SK-MEL-5 (cell line): ENCODE measurements around the gene ACSBG1. TPM values are rescaled to one million over a fixed set of nuclear protein-coding genes. Genes with fewer than 3 reads are reported as not detected.

Source experiments
- DNase-seq: peaks from one replicate; pipeline ENCODE4 v3.0.0-alpha.2; 2016; ENCODE audit warnings: low read depth, low spot score
- in situ Hi-C: cut with HindIII; loops from 2 replicates; pipeline ENCODE4 v1.10.0; 2016; ENCODE audit warnings: low sequenced_read_pairs, high pct_unique_total_duplicates, low pct_unique_long_range_greater_than_20kb
- total RNA-seq: library from RNA; depleted of rRNA; stranded (reverse); fragments of >200 nt; shearing (Covaris generic); gene quantifications from 2 replicates; pipeline ENCODE4 v1.2.3, GENCODE V29; 2014

Gene ACSBG1
- total RNA-seq, 1 experiment from 2014 or later: 2.4 TPM

DNA sequence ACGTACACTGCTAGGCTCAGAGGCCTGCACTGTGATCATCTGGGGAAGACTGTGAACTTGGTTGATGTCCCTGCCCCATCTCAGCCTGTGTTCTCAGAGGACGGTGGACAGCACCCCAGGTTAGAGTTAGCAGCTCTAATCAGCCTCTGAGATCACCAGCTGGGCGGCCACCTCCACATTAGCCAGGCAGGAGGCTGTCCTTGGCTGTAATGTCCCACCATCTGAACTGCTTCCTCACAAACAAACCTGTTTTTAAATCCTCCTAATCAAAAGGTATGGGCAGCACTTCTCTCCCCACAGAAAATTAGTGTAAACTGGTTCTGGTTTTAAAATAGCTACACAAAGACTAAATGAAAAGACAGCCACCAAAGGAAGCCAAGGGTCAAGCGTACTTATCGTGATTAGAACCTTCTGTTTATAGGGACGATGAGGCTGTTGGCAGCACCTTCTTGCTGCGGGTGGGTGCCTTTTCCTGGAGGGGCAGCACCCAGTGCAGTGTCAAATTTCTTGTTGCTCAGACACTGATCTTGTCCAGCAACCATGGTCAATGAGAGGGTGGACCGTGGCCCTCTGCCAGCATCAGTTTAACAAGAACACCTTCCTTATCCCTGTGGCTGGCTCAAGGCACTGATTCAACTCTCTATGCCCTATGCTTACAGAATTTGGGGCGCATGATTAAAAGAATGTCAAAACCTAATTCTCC lies 24.6 kb downstream of the ACSBG1 start:
- in situ Hi-C loops: no loop called here

DNA sequence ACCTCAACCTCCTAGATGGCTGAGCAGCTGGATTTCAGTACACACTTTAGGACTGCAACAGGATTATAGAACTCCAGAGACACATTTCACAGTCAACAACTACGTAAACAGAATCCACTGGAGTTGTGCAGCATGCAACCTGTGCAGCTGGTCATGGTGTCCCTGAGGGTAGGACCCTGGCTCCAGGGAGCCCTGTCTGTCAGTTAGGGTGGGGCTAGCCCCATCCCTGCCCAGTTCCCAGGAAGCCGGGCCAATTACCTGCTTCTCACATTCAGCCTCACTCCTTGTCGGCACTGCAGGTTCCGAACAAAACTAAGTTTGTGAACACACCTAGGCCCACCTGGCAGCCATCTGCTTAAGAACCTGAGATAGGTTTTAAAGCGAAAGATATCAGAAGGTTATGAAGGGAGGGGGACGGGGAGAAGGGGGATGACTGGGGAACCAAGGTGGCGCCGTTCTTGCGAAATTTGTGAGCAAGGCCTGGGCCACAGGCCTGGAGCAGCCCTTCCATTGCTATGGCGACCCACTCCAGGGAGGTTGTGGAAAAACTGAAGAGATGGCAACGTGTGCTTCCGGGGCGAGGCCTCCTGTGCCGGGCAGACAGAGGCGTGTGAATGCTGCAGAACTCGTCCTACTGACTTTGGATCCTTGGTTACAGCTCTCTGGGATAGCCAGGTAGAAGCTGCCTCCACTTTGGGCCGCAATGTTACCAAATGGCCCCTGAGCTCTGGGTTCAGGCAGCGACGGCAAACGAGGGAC lies 25.3 kb downstream of the ACSBG1 start:
- DNase-seq: no peak
- in situ Hi-C loops: no loop called here

More for the DNA sequence above, 24.6 kb downstream of the ACSBG1 start:
- no peak for DNase-seq

DNA sequence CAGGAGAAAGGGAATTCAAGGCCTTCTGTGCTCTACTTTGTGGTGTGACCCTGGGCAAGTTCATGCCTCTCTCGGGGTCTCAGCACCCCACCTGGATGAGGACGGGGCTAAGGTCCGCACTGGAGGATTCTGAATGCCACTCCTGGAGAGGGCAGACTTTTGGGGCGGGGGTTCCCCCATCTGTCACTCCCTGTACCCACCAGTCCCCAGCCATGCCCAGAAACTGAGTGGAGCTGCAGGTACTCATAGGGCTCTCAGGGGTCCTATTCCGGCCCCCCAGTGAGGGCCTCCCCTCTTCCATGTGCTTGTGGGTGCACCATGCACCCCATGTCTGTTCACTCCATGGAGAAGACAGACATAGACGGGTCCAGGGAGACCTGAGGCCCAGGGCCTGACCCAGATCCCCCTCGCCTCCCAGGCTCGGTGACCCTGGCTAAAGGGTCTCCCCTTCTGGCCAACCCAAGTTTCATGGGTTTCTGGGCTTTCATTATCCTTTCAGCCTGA lies 26.0 kb downstream of the ACSBG1 start:
- DNase-seq: no peak
- in situ Hi-C loops: no loop called here

DNA sequence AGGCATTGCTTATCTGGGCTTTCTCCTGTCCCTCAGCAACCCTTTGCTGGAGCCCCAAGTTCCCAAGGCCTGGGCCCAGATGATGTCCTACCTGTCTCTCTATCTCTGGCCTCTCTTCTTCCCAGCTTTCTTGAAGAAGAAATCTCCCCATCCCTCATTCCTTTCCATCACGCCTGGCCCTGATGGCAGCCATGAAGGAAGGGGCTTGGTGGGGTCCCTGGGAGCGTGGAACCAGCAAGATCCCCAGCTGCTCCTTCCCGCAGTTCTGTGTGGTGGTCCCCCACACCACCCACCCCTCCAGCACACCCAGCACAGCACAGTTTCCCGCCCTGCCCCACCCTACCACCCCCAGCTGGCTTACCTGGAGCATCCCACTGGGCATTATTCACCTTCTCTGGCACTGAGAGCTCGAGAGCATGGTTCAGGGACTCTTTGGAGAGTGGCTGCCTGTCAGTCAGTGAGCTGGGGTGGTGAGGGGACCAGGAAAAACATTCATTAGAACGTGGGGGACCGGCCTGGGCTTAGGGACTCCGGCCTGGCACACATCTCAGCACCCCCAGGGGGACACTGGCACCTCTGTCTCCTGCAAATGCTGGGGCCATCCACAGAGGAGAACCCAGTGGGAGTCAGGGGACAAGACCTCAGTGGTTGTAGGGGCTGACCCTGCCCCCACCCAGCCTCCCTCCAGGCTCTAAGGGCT lies 26.6 kb downstream of the ACSBG1 start:
- no peak for DNase-seq
- in situ Hi-C loops: no loop called here

DNA sequence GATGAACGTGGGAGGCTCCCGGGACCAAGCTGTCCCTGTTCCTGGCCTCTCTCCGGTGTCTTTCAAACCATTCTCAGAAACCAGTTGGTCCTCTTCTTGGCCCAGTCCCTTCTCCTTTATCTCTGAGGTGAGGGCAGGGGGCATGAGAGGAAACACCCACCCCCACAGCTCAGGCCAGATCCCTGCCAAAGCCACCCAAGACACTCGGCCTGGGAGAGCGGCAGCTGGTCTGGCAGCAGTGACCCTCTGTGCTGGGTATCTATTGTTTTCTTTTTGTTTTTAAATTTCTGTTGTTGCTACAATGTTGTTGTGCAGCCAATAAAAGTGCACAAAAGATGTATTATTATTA lies 27.3 kb downstream of the ACSBG1 start:
- DNase-seq: no peak
- in situ Hi-C loops: no loop called here

DNA sequence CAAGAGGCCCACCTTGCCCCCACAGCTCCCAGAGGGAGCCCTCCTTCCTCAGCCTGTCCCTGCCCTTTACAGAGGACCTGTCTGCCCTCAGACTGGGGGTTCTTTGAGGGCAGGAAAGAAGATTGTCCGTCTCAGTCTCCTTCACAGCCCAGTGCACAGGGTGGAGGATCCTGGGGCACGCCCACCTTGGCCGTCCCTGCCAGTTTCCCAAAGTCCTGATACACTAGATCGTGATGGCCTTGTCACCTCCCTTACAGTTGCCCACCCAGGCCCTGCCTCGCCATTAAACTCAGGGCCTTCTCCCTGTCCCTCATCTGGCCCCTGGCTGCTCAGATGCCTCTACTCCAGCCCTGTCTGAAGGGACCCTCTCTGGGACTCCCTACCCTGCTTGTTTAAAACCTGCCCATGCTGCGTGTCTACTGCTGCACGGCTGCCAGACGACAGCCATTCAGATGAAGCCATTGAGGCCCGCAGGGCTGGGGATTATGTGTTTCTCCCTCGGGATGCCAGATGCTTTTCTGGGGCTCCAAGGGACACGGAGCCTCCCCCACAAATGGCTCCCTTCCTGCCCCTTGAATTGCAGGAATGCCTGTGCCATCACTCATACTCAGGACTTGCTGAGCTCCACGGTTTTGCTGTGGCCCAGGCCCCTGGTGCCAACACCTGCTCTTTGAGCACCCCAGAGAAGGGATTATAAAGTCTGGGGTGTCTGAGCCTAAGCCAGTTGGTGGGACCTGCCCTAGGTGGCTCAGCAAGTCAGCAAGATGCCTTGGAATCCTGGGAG lies 27.8 kb downstream of the ACSBG1 start:
- in situ Hi-C loops: no loop called here
- DNase-seq: no peak

DNA sequence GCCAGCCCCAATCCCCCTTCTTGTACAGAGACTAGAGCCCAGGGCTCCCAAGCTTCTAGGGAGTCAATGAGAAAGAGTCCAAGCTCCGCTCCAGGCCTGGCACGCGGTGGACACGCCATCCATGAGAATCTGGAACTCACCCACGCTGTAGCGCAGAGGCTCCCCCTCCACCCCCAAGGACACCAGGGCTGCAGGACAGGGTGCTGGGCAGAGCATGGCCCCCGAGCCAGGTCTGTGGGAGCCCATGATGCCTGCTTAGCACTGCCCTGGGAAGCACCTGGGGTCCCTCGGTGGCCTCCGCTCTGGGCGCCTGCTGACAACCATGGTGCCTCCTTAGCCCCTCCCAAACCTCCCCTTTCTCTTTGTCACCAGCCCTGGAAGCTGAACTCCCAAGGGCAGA lies 28.5 kb downstream of the ACSBG1 start:
- in situ Hi-C loops: no loop called here
- DNase-seq: no peak

DNA sequence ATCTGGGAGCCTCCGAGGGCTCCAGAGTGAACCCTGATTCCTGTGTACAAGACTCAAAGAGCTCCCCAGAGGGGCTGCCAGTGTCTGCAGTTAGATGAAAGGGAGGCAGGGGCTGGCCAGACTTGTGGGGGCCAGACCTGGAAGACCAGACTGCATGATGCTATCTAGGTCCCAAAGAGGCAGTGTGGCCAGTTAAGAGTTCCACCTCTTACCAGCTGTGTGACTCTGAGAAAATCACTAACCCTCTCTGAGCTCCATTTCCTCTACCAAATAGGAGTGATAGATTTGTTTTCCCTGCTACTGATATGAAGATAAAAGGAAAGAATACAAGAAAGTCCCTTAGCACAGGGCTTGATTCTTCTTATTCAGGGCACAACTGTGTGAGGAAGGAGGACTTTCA lies 29.0 kb downstream of the ACSBG1 start:
- in situ Hi-C loops: no loop called here
- no peak for DNase-seq

DNA sequence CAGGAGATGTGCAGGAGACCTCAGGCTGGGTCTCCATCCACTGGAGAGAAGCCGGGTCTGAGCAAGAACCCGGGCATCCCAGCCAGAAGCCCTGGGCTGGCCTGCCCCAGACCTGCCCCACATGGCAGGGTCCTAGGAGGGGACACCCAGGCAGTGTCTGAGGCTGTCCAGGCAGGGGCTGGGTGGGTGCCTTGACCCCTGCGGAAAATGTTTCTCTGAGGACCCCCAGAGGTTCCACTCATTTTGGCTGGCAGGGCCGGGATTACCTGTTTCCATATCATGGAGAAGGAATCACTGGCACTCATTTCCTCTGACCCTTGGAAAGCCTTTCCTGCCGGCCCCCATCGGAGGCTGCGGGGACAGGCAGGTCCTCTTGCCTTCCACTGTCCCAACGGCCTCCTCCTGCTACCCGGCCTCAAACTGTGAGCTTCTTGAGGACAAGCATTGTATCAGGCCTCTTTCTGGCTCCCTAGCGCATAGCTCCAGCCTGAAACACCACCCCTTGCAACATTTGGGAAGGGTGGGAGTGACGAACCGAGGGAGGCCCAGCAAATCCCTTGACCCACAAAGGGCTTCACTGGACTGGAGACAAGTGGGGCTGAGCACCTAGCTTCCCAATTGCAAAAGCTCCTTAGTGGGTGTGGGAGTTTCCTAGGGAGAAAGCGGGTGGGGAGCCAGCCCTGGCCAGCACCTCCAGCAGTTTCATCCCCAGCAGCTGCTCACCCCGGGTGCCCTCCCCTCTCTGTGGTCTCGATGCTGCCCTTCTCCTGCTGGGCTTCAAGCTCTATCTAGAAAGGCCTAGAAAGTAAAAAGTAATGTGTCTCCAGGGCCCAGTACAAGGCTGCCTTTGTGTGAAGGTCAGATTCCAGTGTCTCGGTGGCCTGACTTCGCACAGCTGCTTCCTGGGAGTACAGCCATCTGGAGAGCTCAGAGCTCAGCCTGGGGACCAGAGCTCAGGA lies 29.7 kb downstream of the ACSBG1 start:
- DNase-seq: peak; percentile 86
- in situ Hi-C loops: no loop called here

DNA sequence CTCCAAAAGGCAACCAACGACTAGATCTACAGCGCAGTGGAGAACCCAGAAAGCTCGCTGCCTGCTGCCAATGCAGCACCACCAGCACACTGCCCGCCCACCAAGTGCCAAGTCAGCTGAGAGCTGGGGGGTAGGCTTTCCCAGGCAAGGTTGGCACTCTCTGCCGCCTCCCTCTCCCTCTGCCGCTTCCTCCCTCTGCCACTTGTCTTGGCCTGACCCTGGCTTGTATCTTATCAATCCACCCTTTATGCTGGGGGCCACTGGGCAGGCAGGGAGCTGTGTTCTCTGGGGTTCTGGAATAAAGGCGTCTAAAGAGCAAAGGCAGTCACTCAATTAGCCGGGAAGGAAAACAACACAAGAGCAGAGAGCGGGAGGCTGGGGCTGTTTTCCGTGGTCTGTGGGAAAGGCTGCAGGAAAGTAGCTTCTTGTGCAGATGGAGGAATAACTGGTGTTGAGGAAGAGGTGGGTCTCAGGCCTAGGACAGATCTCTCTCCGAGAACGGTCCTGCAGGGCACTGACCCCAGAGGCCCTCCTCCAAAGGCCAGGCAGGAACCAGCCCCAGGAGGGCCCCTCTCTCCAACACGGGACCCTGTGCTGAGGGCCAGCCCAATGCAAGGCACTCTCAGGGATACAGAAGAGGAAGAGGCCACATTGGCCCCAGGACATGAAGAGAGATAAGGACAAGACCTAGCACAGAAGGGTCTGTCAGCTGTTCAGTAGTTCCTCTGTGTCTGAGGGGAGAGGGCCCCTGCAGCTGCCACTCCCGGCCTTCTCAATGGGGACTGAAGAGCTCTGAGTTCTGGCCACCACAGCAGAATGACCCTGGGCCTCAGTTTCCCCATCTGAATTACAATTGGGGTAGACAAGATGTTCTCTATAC lies 30.8 kb downstream of the ACSBG1 start:
- in situ Hi-C loops: no loop called here
- DNase-seq: no peak

DNA sequence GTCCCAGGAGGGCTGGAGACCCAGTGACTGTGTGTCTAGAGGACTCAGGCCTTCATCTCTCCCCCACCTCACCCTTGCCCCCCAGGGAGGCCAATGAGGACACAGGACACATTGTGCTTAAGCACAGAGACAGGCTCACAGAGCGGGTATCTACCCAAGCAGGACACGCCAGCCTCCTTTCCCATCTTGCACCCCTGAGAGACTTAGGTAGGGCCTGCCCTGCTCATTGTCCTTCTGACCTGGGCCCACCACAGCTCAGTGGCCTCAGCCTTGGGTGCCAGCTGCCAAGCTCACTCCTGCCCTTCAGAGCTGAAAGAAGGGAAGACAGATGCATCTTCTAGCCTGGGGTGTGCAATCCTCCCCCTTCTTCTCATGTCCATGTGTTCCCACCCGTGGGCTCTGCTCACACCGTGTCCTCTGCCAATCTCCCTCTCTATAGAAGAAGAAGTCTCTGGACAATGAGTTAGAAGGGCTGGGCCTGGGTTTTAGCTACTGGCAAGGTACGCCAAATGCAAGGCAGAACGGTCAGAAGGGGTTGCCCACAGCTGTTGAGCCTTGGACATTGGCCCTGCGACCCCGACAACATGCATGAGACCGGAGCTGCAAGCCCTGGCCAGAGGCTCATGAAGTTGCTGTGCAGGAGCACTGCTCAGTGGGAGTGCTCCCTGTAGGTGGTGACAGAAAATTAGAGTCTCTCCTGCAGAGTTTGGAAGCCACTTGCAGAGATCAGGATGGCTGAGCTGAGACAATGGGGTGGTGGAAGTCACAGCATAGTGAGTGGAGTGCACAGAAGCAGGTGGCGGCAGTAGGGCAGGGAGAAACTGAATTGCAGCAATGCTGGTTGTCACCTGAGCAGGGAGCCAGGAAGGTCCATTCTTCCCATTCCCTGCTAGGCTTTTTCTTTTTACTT lies 32.8 kb downstream of the ACSBG1 start:
- in situ Hi-C loops: no loop called here
- no peak for DNase-seq

DNA sequence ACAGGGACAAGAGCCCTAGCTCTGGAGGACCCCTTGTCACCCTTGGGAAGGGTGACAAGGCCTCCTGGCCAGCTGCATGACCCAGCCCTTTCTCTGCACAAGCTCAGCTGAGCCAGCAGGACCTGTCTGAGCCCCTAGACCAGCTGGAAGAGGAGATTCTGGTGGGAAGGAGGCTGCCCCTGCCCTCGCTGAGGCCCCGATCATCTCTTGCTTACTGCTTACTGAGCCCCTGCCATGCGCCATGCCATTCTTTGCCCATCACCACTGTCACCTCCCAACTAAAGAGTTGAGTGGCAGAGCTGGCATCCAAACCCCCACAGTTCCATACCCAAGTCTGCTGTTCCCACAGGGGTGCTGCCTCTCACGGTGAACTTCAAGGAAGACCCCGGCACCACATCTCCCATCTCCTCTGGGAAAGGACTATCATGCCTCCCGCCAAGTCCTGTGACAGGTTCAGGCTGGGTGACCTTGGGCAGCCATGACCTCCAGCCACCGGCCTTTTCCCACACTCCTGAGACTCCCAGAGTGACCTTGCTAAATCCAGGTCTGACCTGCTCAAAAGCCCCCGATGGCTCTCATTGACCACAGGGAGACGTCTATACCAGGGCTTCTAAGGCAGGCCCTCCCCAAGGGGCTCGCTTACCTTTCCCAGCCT lies 34.0 kb downstream of the ACSBG1 start:
- no peak for DNase-seq
- in situ Hi-C loops: no loop called here

DNA sequence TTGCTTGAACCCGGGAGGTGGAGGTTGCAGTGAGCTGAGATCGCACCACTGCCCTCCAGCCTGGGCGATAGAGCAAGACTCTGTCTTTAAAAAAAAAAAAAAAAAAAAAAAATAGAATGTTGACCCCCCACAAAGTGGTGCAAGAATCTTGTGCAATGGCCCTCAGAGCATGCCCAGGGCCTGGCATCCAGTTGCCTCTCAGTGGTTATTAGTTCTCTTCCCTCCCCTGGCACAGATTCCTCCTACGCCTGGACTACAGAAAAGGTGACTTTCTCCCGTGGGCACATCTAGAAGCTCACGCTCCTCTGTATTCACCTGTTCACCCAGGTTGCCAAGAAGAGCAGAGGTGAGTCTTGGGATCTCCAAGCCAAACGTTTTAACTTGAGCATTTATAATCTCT lies 36.7 kb downstream of the ACSBG1 start:
- in situ Hi-C loops: no loop called here
- no peak for DNase-seq

DNA sequence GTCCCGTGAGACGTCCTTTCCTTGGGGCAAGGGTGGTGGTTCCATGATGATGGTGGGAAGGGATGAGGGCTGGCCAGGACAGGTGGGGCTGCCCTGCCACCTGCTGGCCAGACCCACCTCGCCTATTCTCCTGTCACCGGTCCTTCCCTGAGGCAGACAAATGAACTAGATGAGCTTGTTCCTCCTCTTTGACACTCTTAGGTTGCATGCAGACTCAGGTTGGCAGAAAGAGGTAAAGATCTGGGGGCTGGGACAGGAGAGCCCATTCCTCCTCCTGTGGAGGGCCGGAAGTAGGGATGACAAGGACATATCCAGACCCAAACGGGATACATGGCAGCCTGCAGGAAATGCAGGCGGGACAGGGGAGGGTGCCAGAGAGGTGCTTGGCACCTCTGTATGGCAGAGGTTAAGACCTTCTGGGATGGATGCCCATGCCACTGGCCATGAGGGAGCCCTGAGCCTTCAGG lies 38.6 kb downstream of the ACSBG1 start:
- in situ Hi-C loops: no loop called here
- peak; percentile 46 for DNase-seq

DNA sequence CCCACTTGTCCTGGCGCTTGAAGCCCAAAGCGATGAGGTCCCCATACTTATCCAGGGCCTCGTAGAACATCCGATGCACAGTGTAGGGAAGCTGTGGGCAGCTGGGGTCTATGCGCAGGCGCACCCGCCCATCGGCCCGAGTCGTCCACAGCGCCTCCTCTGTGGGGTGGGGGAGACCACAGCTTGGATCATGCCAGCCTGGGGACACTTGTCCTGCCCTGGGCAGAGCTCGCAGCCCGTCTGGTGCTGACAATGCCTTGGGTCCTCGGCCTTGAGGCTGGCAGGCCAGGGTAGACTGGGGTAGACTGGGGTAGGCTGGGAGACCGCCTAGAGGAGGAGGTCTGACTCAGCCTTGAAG lies 39.8 kb downstream of the ACSBG1 start:
- in situ Hi-C loops: no loop called here

More for the DNA sequence above, 39.8 kb downstream of the ACSBG1 start:
- no peak for DNase-seq
